Motor neuron (in vitro differentiated cells): ENCODE results near the gene ASZ1. TPM values are rescaled to one million over a fixed set of nuclear protein-coding genes. Genes with fewer than 3 reads are reported as not detected.
"Not testable (repeated sequence)": the region's sequence is repeated elsewhere in the genome, so short reads cannot be mapped to it uniquely, and the experiment has no call there.

Experiments used
- ATAC-seq, 8 experiments: fragments of 200-7000 bp; cut with Tn5 transposase; replicated peaks in 6 of 8; 2 replicates each; pipeline ENCODE4 v1.8.0; 2021; ENCODE audit warnings: mild to moderate bottlenecking in 8 of 8, moderate library complexity in 8 of 8
- H3K27ac ChIP-seq, 2 donors: fragments of 250-450 bp; sonication (Bioruptor Pico); 2 replicates each; pipeline ENCODE4 v1.9.0; 2021; ENCODE audit warnings: antibody characterized with exemption in 2 of 2, mild to moderate bottlenecking in 2 of 2, moderate library complexity in 1 of 2
- H3K4me1 ChIP-seq, 2 donors: fragments of 250-450 bp; sonication (Bioruptor Pico); replicated peaks in 1 of 2; 2 replicates each; pipeline ENCODE4 v1.6.1; 2021; ENCODE audit warnings: antibody characterized with exemption in 2 of 2, mild to moderate bottlenecking in 2 of 2, moderate library complexity in 1 of 2
- H3K4me3 ChIP-seq, 5 donors: fragments of 250-450 bp; sonication (Bioruptor Pico); 2 replicates each; pipeline ENCODE4 v1.9.0; 2021; ENCODE audit warnings: antibody characterized with exemption in 5 of 5, mild to moderate bottlenecking in 5 of 5, moderate library complexity in 4 of 5
- WGBS, 10 experiments: fragments of 450-650 bp; shearing (Covaris generic); methylation state at CpG; one replicate each; pipeline ENCODE4 v1.0.0; 2022; 5-methylcytosine and 5-hydroxymethylcytosine counted together
- in situ Hi-C, 9 experiments: fragments of 400-800 bp; cut with MboI; loops; one replicate each; pipeline ENCODE4 v1.15.0; 2021; ENCODE audit warnings: low sequenced_read_pairs in 9 of 9, low pct_unique_long_range_greater_than_20kb in 2 of 9; ENCODE audit not compliant: unreplicated experiment in 9 of 9
- total RNA-seq, 8 experiments: library from RNA; unstranded; fragments of 300-600 nt; gene quantifications; 2 replicates each; pipeline versions ENCODE4 v1.2.3 to v1.2.4, GENCODE V29; 2022

The ASZ1 gene
- total RNA-seq, 8 experiments from 2014 or later: 0.14 TPM; not detected in 7

DNA sequence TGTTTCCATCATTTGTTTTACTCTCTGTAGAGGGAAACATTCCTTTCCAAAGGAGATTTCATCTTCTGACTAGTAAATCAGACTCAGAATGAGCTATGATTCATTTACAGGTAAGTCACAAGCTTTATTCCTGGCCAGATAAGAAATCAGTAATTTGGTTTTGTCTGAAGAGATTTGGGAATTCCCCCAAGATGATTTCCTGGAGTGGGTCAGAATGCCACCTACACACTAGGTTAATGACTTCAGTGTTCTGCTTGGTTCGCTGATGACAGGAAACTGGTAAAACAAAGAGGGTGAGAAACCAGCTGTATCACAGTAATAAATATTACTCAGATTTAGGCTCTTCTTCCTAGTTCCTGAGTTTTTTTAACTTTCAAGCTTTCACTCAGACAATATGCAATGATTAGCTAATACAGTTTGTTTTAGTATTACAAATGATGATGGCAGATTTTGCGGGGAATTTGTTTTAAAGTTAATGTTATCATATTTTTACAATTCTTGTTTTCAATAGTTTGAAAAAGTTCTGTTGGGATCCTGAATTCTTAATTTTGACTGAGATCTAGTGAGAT, 8.3 kb upstream of the ASZ1 start:
- in situ Hi-C loops: no loop called here
- H3K4me3 ChIP-seq: no peak overlapping the region
- no peak overlapping the region for H3K27ac ChIP-seq
- WGBS, 10 experiments: 43 to 94% (median 75%) methylated on average over 1 to 2 of the region's 2 CpGs
- no peak for ATAC-seq
- H3K4me1 ChIP-seq: no peaks in the 10 kb centered on the region

DNA sequence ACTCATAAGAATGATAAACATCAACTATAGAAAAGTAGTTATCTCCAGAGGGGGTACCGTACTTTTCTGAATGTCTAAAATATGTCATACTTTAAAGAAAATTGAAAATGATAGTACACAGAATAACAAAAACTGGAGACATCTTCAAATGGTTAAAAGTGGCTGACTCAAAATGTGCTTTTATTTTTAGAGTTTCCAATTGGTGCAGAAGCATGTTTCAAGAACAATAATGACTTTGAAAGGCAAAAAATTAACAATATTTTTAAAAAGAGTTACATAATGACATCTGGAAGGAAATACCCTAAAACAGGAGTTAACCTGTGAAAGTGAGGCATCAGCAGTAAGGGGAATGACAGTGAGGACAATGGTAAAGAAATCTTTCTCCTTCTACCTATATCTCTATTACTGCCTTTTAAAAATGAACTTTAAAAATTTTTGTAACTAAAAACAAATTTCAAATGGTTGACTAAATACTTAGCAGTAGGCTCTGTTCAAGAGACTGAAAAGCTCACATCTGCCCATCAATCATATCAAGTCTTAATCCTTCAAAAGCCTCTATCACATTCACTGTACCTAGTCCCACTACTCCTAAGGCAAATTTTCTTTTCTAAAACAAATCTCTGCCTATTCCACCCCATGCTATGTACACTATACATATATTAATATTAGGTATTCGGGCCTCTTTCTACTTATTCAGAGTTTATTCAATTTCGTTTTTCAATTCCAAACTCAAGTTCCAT, 3.0 kb downstream of the ASZ1 start:
- ATAC-seq: no peak
- Histone ChIP-seq H3K27ac (no peak overlapping the region), H3K4me1 (no peaks in the 10 kb centered on the region), H3K4me3 (no peak overlapping the region)
- 4 to 97% (median 79%) methylated on average over 2 to 3 of the region's 3 CpGs for WGBS, 10 experiments
- in situ Hi-C loops: no loop called here

DNA sequence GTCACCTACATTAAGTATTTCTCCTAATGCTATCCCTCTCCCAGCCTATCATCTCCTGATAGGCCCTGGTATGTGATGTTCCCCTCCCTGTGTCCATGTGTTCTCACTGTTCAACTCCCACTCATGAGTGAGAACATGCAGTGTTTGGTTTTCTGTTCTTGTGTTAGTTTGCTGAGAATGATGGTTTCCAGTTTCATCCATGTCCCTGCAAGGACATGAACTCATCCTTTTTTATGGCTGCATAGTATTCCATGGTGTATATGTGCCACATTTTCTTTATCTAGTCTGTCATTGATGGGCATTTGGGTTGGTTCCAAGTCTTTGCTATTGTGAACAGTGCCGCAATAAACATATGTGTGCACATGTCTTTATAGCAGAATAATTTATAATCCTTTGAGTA, 12.7 kb downstream of the ASZ1 start:
- ATAC-seq, H3K4me3 ChIP-seq, H3K27ac ChIP-seq, H3K4me1 ChIP-seq, in situ Hi-C loops: not testable (repeated sequence)
- 14 to 100% (median 88%) methylated on average over 1 of the region's 1 CpG; no CpG with 5 or more reads in 7 of the 10 experiments for WGBS, 10 experiments

DNA sequence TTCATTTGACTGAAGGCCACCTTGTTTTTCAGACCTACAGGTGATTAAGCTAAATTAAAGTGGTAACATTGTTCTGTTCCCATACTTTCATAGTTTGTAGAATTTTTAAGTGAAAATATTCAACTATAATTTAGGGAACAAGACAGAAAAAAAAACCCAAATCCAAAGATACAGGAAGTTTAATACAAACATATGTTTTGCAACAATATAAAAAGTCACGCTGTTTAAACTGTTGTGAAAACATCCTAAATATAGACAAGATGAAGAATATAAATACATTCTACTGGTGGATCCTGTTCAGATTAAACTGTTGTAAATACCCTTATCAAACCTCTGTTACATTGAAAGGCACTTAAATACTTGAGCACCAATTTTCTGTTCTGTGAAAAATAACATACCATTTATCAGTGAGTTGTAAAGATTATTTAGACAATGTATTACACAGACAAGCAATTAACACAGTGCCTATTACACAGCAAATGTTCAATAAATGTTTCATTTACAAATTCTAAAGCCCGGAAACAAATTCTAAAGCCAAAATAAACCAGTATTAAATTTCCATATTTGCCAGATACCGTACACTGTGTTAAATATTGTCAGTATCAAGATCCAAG, 14.2 kb downstream of the ASZ1 start:
- in situ Hi-C loops: no loop called here
- Histone ChIP-seq H3K27ac (no peak overlapping the region), H3K4me3 (no peak overlapping the region), H3K4me1 (no peaks in the 10 kb centered on the region)
- no peak for ATAC-seq
- WGBS, 10 experiments: 4 to 97% (median 90%) methylated on average over 2 to 3 of the region's 3 CpGs

DNA sequence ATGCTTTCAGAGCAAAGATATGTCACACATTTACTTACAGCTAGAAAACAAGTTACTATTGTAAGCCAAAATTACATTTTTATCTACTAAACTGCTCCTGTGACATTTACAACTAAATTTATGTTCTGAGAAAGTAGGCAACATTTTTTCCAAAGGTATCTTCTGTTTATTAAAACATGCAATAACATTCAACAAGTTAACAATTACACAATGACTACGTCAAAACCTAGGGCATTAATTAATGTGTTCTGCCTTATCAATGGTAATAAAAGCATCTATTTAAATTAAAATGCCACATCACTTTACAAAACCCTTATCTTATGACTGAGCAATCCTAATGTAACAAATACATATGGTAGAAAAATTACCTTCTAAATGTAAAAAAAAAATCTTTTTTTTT, 14.9 kb downstream of the ASZ1 start:
- no peak for ATAC-seq
- H3K27ac ChIP-seq: no peak overlapping the region
- in situ Hi-C loops: no loop called here
- H3K4me1 ChIP-seq: no peaks in the 10 kb centered on the region
- WGBS, 10 experiments: 0 to 100% (median 69%) methylated on average over 1 of the region's 1 CpG
- H3K4me3 ChIP-seq: no peak overlapping the region

DNA sequence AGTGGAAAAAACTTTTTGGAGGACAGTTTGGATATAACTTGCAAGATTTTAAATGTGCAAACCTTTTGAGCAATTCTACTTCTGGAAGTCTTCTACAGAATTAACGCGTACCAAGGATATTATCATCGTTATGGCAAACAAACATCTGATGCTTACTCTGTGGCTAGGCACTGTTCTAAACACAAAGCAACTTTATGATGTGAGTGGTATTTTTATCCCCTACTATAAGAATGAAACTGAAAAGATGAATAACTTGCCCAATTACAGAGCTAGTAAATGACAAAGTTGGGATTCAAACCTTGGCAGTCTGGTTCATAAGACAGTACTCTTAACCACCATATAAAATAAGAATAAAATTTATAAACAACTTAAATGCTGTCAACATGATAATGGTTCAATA, 15.8 kb downstream of the ASZ1 start:
- ATAC-seq: no peak
- no peaks in the 10 kb centered on the region for H3K4me1 ChIP-seq
- no peak overlapping the region for H3K27ac ChIP-seq
- in situ Hi-C loops: no loop called here
- no peak overlapping the region for H3K4me3 ChIP-seq
- 41 to 100% (median 88%) methylated on average over 3 of the region's 3 CpGs for whole genome bisulfite sequencing, 10 experiments

DNA sequence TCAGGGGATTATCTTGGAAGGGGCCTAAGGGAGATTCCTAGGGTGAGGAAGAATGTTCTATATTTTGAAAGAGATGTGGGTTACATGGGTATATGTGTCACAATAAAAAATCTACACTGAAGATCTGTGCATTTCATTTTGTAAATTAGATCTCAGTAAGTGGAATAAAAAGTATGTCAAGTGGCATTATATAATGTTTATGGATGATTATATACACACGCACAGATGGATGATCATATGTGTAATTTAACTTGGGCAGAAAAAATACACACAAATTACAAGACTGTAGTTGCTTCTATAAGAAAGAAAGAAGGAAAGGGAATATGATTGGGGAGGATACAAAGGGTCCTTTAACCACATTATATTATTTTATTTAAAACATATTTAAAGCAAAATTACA, 18.5 kb downstream of the ASZ1 start:
- in situ Hi-C loops: no loop called here
- ATAC-seq: no peak
- Histone ChIP-seq H3K4me1 (no peaks in the 10 kb centered on the region), H3K27ac (no peak overlapping the region), H3K4me3 (no peak overlapping the region)
- WGBS, 10 experiments: 0 to 100% (median 77%) methylated on average over 1 of the region's 1 CpG; no CpG with 5 or more reads in 1 of the 10 experiments

DNA sequence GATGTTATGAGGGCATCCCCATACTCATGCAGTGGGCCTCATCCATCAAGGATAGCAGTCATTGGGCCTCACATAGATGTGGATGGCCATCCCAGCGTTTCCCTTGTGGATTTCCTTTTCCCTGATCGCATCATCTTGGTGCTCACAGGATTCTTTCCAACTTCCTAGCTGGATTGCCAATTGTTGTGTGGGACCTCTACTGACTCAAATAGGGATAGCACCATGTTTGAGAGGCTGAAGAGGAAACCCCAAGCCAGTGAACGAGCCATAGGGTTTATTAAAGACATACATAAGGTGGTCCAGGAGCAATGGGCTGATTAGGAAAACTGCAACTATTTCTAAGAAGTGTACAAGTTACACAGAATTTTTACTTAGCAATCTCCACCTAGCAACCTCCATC, 21.8 kb downstream of the ASZ1 start:
- Histone ChIP-seq H3K4me3 (no peak overlapping the region), H3K27ac (no peak overlapping the region), H3K4me1 (no peaks in the 10 kb centered on the region)
- 72 to 100% (median 75%) methylated on average over 1 to 3 of the region's 3 CpGs; no CpG with 5 or more reads in 5 of the 10 experiments for WGBS, 10 experiments
- ATAC-seq: no peak
- in situ Hi-C loops: no loop called here

DNA sequence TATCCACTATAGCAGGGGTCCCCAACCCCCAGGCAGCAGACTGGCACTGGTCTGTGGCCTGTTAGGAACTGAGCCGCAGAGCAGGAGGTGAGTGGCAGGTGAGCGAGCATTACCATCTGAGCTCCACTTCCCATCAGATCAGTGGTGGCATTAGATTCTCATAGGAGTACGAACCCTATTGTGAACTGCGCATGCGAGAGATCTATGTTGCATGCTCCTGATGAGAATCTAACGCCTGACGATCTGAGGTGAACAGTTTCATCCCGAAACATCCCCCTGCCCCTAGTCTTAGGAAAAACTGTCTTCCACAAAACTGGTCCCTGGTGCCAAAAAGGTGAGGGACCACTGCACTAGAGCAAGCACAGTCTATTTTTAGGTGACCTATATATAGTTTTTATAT, 23.6 kb downstream of the ASZ1 start:
- no peak for ATAC-seq
- in situ Hi-C loops: no loop called here
- Histone ChIP-seq H3K27ac (no peak overlapping the region), H3K4me3 (no peak overlapping the region), H3K4me1 (no peaks in the 10 kb centered on the region)
- WGBS, 10 experiments: 24 to 100% (median 96%) methylated on average over 1 to 7 of the region's 8 CpGs; no CpG with 5 or more reads in 3 of the 10 experiments

DNA sequence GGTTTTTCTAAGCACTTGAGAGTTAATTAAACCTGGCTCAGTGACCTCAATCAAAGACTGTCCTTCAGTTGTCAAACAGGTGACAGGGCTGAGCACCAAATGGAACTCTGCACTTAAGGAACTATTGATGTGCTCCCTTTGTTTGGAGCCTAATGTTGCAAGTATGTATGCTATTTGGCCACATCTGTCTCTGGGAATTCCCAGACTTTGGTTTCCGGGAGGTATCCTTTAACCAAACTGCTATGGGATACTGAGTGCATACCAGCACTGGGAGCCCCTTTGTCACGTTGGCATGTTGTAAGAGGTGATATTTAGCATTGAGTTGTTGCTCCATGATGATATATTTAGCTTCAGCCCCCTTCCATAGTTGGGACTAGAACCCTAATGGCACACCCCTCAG, 25.2 kb downstream of the ASZ1 start:
- ATAC-seq: no peak
- Histone ChIP-seq H3K27ac (no peak overlapping the region), H3K4me3 (no peak overlapping the region), H3K4me1 (no peaks in the 10 kb centered on the region)
- in situ Hi-C loops: no loop called here
- WGBS, 10 experiments: 0 to 80% (median 71%) methylated on average over 1 to 2 of the region's 2 CpGs; no CpG with 5 or more reads in 5 of the 10 experiments

DNA sequence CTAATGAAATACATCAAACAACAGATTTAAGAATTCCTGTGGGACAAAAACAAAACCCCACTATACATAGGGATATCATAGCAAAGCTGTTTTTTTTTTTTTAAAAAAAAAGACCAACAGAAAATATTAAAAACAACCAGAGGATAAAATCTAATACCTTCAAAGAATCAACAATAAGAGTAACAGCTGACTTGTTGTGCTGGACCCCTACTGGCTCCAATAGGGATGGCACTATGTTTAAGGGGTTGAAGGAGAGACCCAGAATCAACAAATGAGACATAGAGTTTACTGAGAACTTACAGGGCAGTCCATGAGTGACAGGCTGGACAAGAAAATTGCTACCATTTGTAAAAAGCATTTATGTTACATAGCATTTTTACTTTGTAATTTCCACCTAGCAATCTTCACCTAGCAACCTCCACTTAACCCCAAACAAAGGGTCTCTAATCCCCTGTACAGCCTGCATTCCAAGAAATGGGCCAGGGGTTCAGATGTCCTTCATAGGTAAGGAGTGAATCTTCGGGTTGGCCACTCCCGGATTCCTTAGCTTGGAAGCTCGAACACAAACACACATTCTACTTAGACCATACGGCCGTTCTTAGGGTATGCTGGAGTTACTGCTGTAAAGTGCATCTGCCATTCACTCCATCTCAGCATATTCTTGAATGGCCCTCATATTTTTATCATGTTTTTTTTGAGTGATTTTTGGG, 25.8 kb downstream of the ASZ1 start:
- ATAC-seq: peak in 2 of 8 experiments; percentile 25 to 44
- in situ Hi-C loops: no loop called here

DNA sequence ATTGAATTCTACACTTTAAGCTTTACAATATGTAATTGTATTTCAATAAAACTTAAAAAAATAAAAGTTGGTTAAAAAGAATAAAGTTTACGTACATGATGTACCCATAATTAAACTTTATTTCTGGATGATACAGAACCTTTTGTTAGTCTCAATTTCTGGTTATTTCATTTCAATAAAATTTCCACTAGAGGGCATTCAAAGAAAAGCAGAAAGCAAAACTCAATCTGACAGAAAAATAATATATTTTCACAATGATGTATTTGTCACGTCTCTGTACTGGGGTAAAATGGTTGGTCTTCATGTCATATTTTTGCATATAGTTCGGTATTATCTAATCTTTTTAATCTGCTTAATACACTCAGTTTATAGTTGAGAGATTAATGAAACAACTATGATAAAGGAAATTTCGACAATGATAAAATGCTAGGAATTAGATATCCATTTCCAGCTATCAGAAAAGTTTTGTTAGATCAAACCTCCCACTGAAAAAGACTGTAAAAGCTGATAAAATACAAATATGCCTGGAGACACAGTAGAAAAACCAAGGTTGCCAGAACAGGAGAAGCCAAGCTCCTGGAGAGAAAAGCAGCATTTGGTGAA, 27.4 kb downstream of the ASZ1 start:
- ATAC-seq: no peak
- H3K27ac ChIP-seq: no peak overlapping the region
- 4 to 90% (median 59%) methylated on average over 3 to 4 of the region's 4 CpGs; no CpG with 5 or more reads in 1 of the 10 experiments for WGBS, 10 experiments
- H3K4me3 ChIP-seq: no peak overlapping the region
- in situ Hi-C loops: loop anchor here in 1 of 9 experiments (25.0 kb wide), 1 partner anchor 188 kb away; no protein-coding TSS in a partner anchor
- H3K4me1 ChIP-seq: no peaks in the 10 kb centered on the region

More for the DNA sequence above, 25.8 kb downstream of the ASZ1 start:
- Histone ChIP-seq H3K27ac (no peak overlapping the region), H3K4me3 (no peak overlapping the region), H3K4me1 (no peaks in the 10 kb centered on the region)
- 17 to 96% (median 79%) methylated on average over 1 to 5 of the region's 5 CpGs; no CpG with 5 or more reads in 4 of the 10 experiments for WGBS, 10 experiments

DNA sequence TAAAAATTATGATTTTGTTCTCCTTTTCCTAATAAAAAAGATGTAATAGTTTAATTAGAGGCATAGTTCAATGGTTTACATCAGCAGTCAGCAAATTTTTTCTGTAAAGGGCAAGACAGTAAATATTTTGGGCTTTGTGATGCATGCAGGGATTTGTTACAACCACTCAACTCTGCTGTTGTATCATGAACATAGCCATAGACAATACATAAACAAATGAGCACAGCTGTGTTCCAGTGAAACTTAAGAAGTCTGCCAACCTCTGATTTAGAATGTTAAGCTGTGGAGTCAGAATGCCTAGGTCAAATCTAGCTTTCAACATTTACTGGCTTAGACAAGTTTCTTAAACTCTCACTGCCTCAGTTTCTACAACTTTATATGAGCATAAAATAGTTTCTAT, 31.6 kb downstream of the ASZ1 start:
- in situ Hi-C loops: loop anchor here in 1 of 9 experiments (25.0 kb wide), 1 partner anchor 183 kb away; no protein-coding TSS in a partner anchor
- Histone ChIP-seq H3K27ac (no peak overlapping the region), H3K4me1 (no peaks in the 10 kb centered on the region), H3K4me3 (no peak overlapping the region)
- no peak for ATAC-seq
